ENCODE measurements around the gene TTC3.

- TF ChIP-seq CBX1 (IDR thresholded peaks at IDR 0.05; ENCODE audit: low read depth) (no peak), TEAD1 (CRISPR knock-in tag; IDR thresholded peaks at IDR 0.05) (no peak), POLR2AphosphoS2 (IDR thresholded peaks at IDR 0.05; ENCODE audit: low read length) (no peak), POLR2AphosphoS5 (IDR thresholded peaks at IDR 0.05; ENCODE audit: control insufficient read depth, insufficient read depth, low read depth, low read length) (no peak), FOXA3 (CRISPR knock-in tag; conservative IDR thresholded peaks at IDR 0.05 in 1 of 2, IDR thresholded peaks at IDR 0.05 in 1 of 2) (no peak), MAZ (CRISPR knock-in tag; conservative IDR thresholded peaks at IDR 0.05 in 1 of 2, IDR thresholded peaks at IDR 0.05 in 1 of 2) (no peak), FOXP1 (CRISPR knock-in tag; IDR thresholded peaks at IDR 0.05) (no peak)
- TF ChIP-seq, protein P1, sequence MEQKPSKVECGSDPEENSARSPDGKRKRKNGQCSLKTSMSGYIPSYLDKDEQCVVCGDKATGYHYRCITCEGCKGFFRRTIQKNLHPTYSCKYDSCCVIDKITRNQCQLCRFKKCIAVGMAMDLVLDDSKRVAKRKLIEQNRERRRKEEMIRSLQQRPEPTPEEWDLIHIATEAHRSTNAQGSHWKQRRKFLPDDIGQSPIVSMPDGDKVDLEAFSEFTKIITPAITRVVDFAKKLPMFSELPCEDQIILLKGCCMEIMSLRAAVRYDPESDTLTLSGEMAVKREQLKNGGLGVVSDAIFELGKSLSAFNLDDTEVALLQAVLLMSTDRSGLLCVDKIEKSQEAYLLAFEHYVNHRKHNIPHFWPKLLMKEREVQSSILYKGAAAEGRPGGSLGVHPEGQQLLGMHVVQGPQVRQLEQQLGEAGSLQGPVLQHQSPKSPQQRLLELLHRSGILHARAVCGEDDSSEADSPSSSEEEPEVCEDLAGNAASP (IDR thresholded peaks at IDR 0.05), result no peak
Observed at GRCh38 chr21:37186983-37187382, 113.9 kb downstream of the TTC3 start.
